Kidney (tissue), 14 donors: ENCODE data around the gene NOL4L. TPM values are rescaled to one million over a fixed set of nuclear protein-coding genes. Genes with fewer than 3 reads are reported as not detected.

Experiments
- DNase-seq, 5 donors: peaks; one replicate each; pipeline ENCODE4 v3.0.0-alpha.2; 2013 to 2020
- FAIRE-seq: peaks from 2 replicates; lab custom pipeline; 2012; peaks lifted over from hg19 to GRCh38; lab: Jason Lieb, UNC
- H3K27ac ChIP-seq, 2 donors: one replicate each; pipeline ENCODE4 v1.7.0; 2013; ENCODE audit warnings: low read depth in 2 of 2, low read length in 2 of 2, inconsistent platforms in 1 of 2
- H3K27me3 ChIP-seq: one replicate; pipeline ENCODE4 v1.7.1; 2013; ENCODE audit warnings: low read length, inconsistent platforms; ENCODE audit not compliant: control insufficient read depth, insufficient read depth
- H3K36me3 ChIP-seq, 3 donors: one replicate each; pipeline versions ENCODE4 v1.7.0 to v1.7.1; 2013; ENCODE audit warnings: low read length in 3 of 3, control low read depth in 1 of 3, inconsistent platforms in 1 of 3; ENCODE audit not compliant: insufficient read depth in 3 of 3, control insufficient read depth in 2 of 3
- H3K4me1 ChIP-seq, 3 donors: one replicate each; pipeline versions ENCODE4 v1.7.0 to v1.7.1; 2013; ENCODE audit warnings: low read length in 3 of 3, inconsistent platforms in 1 of 3, low read depth in 1 of 3; ENCODE audit not compliant: control insufficient read depth in 2 of 3, insufficient read depth in 2 of 3
- H3K4me3 ChIP-seq, 3 donors: one replicate each; pipeline versions ENCODE4 v1.7.0 to v1.8.1; 2013; ENCODE audit warnings: low read length in 3 of 3, control low read depth in 1 of 3, inconsistent platforms in 1 of 3
- H3K9ac ChIP-seq, 3 donors: one replicate each; pipeline versions ENCODE4 v1.7.0 to v1.7.1; 2013; ENCODE audit warnings: low read length in 3 of 3, control low read depth in 1 of 3, inconsistent platforms in 1 of 3
- H3K9me3 ChIP-seq, 3 donors: one replicate each; pipeline versions ENCODE4 v1.7.0 to v1.7.1; 2013; ENCODE audit warnings: low read length in 3 of 3, control low read depth in 1 of 3, inconsistent platforms in 1 of 3; ENCODE audit not compliant: control insufficient read depth in 2 of 3, insufficient read depth in 1 of 3
- intact Hi-C: fragments of 100-400 bp; cut with DNase I; formaldehyde crosslinking; loops from one replicate; pipeline ENCODE4 v1.11.1; 2022
- polyA plus RNA-seq: library from polyadenylated mRNA; stranded (reverse); fragments of 350-450 nt; fragmentation: Illumina TruSeq; extraction: RNeasy Lipid Tissue Mini Kit (QIAGEN cat#74804); gene quantifications from one replicate; pipeline ENCODE4 v1.2.3, GENCODE V29; 2014; ENCODE audit warnings: low read depth, low replicate concordance; ENCODE audit not compliant: insufficient read depth
- total RNA-seq: library from RNA; stranded (reverse); fragmentation: NEBNext Ultra II Directional; extraction: Animal tissue kit (Norgen Biotek cat#: 25700); gene quantifications from one replicate; pipeline ENCODE4 v1.2.1, GENCODE V29; 2021
- TF ChIP-seq, protein P1 (sequence below): IDR thresholded peaks from 3 replicates; pipeline ENCODE4 v1.5.1; 2012; ENCODE audit warnings: mild to moderate bottlenecking, moderate library complexity, borderline replicate concordance; ENCODE audit not compliant: insufficient read depth; ENCODE audit errors: extremely low read depth
- donor health status: control.
- donor health status: control.
- donor health status: control.
- donor health status: control.
- donor health status: control.
- donor health status: DM: yes; HTN: yes; CAD: no.
- donor health status: Normal renal cell carcinoma (clear cell type).

The NOL4L gene
- total and polyA plus RNA-seq, 2 donors from 2014 or later: 14.1 to 19.4 TPM

DNA sequence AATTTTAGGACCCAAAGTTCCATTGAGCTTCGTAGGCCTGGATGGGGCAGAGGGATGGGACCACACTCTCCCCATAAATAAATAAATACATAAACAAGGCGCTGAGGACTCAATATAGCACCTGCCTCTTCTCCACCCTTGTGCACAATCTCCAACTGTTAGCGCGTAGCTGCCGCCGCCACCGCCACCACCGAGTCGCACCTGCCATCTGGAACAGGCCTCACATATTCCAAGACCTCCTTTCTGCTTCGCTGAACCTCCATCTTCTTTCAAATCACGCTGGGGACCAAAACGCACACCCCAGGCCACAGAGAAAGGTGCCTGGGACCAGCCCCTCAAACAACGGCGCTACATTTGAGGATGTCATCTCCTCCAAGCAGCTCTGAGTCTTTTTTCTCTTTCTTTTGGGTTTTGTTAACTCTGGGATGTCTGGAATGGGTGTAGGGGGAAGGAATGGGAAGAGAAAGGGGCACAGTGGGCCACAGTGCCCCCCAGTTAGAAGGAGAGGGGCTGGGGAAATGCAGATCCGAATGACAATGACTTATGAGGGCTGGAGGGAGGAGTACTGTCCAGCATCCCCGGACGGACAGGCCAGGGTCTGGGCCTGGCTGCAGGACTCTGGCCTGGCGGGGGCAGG, 49.7 kb downstream of the NOL4L start:
- Histone ChIP-seq H3K27ac (no peak overlapping the region), H3K27me3 (no peaks in the 10 kb centered on the region), H3K36me3 (no peaks in the 10 kb centered on the region), H3K4me3 (peak overlapping the region in 1 of 3 donors; percentile 49), H3K9ac (peak overlapping the region in 1 of 3 donors; percentile 7), H3K9me3 (no peaks in the 10 kb centered on the region), H3K4me1 (peaks cover 0 to 13% (median 3%) of the 10 kb centered on the region in 3 donors)
- FAIRE-seq (no peak), DNase-seq (peak in 1 of 5 donors; percentile 39)
- intact Hi-C loops: no loop called here
- TF ChIP-seq, protein P1, sequence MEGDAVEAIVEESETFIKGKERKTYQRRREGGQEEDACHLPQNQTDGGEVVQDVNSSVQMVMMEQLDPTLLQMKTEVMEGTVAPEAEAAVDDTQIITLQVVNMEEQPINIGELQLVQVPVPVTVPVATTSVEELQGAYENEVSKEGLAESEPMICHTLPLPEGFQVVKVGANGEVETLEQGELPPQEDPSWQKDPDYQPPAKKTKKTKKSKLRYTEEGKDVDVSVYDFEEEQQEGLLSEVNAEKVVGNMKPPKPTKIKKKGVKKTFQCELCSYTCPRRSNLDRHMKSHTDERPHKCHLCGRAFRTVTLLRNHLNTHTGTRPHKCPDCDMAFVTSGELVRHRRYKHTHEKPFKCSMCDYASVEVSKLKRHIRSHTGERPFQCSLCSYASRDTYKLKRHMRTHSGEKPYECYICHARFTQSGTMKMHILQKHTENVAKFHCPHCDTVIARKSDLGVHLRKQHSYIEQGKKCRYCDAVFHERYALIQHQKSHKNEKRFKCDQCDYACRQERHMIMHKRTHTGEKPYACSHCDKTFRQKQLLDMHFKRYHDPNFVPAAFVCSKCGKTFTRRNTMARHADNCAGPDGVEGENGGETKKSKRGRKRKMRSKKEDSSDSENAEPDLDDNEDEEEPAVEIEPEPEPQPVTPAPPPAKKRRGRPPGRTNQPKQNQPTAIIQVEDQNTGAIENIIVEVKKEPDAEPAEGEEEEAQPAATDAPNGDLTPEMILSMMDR: no peak

DNA sequence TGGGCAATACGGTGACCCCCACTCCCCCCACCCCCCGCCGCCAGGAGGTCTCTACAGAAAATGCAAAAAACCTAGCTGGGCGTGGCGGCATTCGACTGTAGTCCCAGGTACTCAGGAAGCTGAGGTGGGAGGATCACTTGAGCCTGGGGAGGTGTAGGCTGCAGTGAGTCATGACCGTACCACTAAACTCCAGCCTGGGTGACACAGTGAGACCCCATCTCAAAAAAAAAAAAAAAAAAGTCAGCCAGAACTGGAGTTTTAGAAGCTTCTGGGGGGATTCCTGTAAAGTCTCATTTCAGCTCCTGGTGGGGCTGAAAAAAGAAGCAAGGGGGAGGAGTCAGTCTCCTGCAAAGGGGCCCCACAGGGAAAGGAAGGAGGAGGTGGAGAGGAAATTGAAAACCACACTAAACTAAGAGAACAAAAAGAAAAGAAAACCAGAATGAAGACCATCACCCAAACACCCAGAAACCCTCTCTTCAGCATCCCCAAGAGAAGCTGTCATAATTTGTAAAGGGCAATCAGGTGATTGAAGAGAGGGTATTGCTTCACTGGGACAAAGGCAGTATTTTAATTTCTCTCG, 50.4 kb downstream of the NOL4L start:
- peaks cover 0 to 13% (median 3%) of the 10 kb centered on the region in 3 donors for H3K4me1 ChIP-seq
- H3K27me3 ChIP-seq: no peaks in the 10 kb centered on the region
- no peaks in the 10 kb centered on the region for H3K9me3 ChIP-seq
- H3K27ac ChIP-seq: no peak overlapping the region
- DNase-seq (no peak), FAIRE-seq (no peak)
- H3K4me3 ChIP-seq: no peak overlapping the region
- no peaks in the 10 kb centered on the region for H3K36me3 ChIP-seq
- TF ChIP-seq, protein P1: no peak
- intact Hi-C loops: no loop called here
- no peak overlapping the region for H3K9ac ChIP-seq

DNA sequence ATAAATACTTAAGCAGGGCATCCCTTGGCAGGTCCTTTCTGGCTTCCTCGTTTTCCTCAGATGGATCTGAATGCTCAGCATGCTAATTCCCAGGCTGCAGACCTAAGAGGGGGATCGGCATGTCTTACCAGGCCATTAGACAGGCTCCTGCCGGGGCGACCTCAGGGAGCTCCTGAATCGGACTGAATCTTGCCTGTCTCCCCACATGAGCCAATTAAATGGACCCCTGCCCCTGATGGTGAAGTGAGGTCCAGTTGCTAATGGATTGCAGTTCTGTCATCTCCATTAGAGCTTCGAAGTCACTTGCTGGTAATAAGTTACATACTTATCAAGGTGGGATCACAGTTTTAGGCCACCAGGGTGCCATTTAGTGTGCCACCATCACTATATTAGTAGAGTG, 51.4 kb downstream of the NOL4L start:
- Histone ChIP-seq H3K9me3 (no peaks in the 10 kb centered on the region), H3K4me1 (peaks cover 0 to 9% (median 3%) of the 10 kb centered on the region in 3 donors), H3K27me3 (no peaks in the 10 kb centered on the region), H3K27ac (no peak overlapping the region), H3K4me3 (no peak overlapping the region), H3K36me3 (no peaks in the 10 kb centered on the region), H3K9ac (no peak overlapping the region)
- DNase-seq (no peak), FAIRE-seq (no peak)
- intact Hi-C loops: no loop called here
- TF ChIP-seq, protein P1: no peak
